ENCODE data around the gene NHLRC2.

NHLRC2 gene

DNA sequence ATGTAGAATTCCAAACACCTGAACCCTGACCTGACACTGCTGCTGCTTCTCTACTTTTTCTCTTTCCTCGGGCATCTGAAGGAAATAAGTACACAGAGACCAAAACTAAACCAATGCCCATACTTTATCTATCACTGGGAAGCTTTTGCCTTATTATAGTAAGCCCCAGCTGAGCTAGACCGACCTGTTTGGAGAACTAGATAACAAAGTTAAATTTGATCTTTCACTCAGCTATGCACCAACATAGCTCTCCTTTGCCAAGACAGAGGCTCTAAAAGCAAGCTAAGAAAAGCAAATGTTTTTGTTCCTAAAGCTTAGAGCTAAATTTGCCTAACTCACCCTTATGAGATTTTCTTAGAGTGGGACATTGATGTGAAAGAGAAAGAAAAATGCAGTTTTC, 39.1 kb downstream of the NHLRC2 start:
- no peaks in the 10 kb centered on the region for H3K36me3 ChIP-seq (ENCODE audit: control insufficient read depth, insufficient read depth, low read length)
- H3K27me3 ChIP-seq (ENCODE audit: control insufficient read depth, insufficient read depth, low read length): no peaks in the 10 kb centered on the region
- H3K4me3 ChIP-seq (ENCODE audit: low read depth, low read length): no peak overlapping the region
- peaks cover 4% of the 10 kb centered on the region for H3K4me1 ChIP-seq
- no peak overlapping the region for H2AFZ ChIP-seq
- no peaks in the 10 kb centered on the region for H3K9me3 ChIP-seq (ENCODE audit: control insufficient read depth, low read length)
- H3K4me2 ChIP-seq (ENCODE audit: low read length): no peak overlapping the region
- TF ChIP-seq, protein P1, sequence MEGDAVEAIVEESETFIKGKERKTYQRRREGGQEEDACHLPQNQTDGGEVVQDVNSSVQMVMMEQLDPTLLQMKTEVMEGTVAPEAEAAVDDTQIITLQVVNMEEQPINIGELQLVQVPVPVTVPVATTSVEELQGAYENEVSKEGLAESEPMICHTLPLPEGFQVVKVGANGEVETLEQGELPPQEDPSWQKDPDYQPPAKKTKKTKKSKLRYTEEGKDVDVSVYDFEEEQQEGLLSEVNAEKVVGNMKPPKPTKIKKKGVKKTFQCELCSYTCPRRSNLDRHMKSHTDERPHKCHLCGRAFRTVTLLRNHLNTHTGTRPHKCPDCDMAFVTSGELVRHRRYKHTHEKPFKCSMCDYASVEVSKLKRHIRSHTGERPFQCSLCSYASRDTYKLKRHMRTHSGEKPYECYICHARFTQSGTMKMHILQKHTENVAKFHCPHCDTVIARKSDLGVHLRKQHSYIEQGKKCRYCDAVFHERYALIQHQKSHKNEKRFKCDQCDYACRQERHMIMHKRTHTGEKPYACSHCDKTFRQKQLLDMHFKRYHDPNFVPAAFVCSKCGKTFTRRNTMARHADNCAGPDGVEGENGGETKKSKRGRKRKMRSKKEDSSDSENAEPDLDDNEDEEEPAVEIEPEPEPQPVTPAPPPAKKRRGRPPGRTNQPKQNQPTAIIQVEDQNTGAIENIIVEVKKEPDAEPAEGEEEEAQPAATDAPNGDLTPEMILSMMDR (IDR thresholded peaks at IDR 0.05): no peak
- H3K9ac ChIP-seq: no peak overlapping the region
- H3K79me2 ChIP-seq: no peaks in the 10 kb centered on the region
- H3K27ac ChIP-seq: no peak overlapping the region

DNA sequence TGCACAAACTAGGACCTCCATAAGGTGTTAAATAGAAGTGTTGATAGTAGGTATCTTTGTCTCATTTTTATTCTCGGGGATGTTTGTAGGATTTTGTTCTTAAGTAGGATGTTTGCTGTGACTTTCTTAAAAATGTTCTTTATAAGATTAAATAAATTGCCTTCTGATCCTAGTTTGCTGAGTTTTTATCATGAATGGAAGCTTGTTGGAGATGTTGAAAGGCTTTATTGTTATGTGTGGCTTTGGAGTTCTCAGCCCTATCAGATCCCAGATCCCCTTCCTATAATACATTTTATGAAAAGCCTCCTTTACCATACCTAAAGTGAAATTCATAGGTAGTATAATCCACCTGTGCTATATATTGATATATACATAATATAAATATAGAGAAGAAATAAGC, 40.1 kb downstream of the NHLRC2 start:
- Histone ChIP-seq H3K9me3 (ENCODE audit: control insufficient read depth, low read length) (no peaks in the 10 kb centered on the region), H3K27me3 (ENCODE audit: control insufficient read depth, insufficient read depth, low read length) (no peaks in the 10 kb centered on the region), H3K4me1 (peaks cover 4% of the 10 kb centered on the region), H2AFZ (no peak overlapping the region), H3K36me3 (ENCODE audit: control insufficient read depth, insufficient read depth, low read length) (no peaks in the 10 kb centered on the region), H3K9ac (no peak overlapping the region), H3K27ac (no peak overlapping the region), H3K79me2 (no peaks in the 10 kb centered on the region), H3K4me3 (ENCODE audit: low read depth, low read length) (no peak overlapping the region), H3K4me2 (ENCODE audit: low read length) (no peak overlapping the region)
- TF ChIP-seq, protein P1 (IDR thresholded peaks at IDR 0.05): no peak

DNA sequence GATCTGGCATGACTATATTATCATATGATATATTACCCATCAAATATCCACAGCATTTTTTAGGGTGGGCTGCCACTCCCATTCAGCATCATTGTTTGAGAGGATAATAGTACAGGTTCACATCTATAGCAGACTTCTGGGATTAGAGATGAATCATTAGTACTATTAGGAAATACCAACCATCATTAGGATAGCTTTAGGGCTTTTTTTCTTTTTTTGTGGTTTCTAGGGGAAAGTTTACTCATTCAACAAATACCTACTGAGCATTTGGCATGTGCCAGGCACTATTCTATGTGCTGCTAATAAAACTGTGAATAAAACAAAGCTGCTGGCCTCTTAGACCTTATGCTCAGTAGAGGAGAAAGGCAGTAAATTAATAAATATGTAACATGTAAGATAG, 40.6 kb downstream of the NHLRC2 start:
- peaks cover 4% of the 10 kb centered on the region for H3K4me1 ChIP-seq
- H3K4me2 ChIP-seq (ENCODE audit: low read length): no peak overlapping the region
- H3K9ac ChIP-seq: no peak overlapping the region
- H2AFZ ChIP-seq: no peak overlapping the region
- TF ChIP-seq, protein P1 (IDR thresholded peaks at IDR 0.05): no peak
- H3K36me3 ChIP-seq (ENCODE audit: control insufficient read depth, insufficient read depth, low read length): no peaks in the 10 kb centered on the region
- no peak overlapping the region for H3K4me3 ChIP-seq (ENCODE audit: low read depth, low read length)
- no peaks in the 10 kb centered on the region for H3K79me2 ChIP-seq
- no peaks in the 10 kb centered on the region for H3K27me3 ChIP-seq (ENCODE audit: control insufficient read depth, insufficient read depth, low read length)
- H3K27ac ChIP-seq: no peak overlapping the region
- H3K9me3 ChIP-seq (ENCODE audit: control insufficient read depth, low read length): no peaks in the 10 kb centered on the region

DNA sequence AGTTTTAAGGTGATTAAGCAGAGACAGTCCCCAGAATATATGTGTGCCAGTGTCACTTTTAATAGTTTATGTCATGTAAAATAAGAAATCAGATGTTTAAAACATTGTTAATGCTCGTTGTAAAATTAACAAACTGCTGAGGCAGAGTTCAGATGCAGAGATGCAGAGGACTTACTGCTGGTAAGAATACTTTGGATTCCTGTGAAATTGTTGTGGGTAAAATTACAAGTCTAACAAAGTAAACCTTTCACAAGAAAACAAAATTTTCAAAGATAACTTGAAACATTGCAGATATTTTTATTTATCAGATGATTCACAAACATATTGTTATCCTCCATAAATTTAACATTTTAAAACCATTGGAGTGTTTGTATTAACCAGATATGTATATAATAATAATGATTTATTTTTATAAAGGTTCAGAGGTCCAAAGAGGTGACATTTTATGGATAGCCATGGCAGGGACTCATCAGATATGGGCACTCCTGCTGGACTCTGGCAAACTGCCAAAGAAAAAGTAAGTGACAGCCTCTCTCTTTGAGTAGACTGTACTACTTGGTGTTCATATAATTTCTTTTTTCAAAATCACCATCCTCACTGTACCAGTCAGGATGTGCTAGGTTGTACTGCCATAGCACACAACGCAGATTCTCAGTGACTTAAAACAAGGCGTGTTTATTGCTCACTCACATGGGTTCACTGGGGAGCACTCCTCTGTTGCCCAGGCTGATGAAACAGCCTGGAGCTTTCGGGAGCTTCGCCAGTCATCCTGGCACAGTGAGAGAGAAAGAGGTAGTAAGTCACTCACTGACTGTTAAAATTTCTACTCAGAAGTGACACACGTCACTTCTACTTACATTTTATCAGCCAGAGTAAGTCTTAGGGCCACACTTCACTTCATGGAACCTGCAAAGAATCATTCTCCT, 43.5 kb downstream of the NHLRC2 start:
- Histone ChIP-seq H3K9ac (no peak overlapping the region), H3K27ac (no peak overlapping the region), H3K36me3 (ENCODE audit: control insufficient read depth, insufficient read depth, low read length) (no peaks in the 10 kb centered on the region), H3K4me2 (ENCODE audit: low read length) (no peak overlapping the region), H3K9me3 (ENCODE audit: control insufficient read depth, low read length) (no peaks in the 10 kb centered on the region), H3K4me1 (peaks cover 4% of the 10 kb centered on the region), H3K4me3 (ENCODE audit: low read depth, low read length) (no peak overlapping the region), H3K27me3 (ENCODE audit: control insufficient read depth, insufficient read depth, low read length) (no peaks in the 10 kb centered on the region), H3K79me2 (no peaks in the 10 kb centered on the region), H2AFZ (no peak overlapping the region)
- TF ChIP-seq, protein P1 (IDR thresholded peaks at IDR 0.05): no peak
